CD4-positive, alpha-beta T cell treated with Interleukin-6 for 4 hours (primary cell): Measurements from ENCODE around the gene PDCD1.
"Not testable (repeated sequence)": the region's sequence is repeated elsewhere in the genome, so short reads cannot be mapped to it uniquely, and the experiment has no call there.

Experiments used
- DNase-seq: peaks from one replicate; pipeline ENCODE4 v3.0.0-alpha.2; 2020; ENCODE audit warnings: mixed read lengths

PDCD1 gene

DNA sequence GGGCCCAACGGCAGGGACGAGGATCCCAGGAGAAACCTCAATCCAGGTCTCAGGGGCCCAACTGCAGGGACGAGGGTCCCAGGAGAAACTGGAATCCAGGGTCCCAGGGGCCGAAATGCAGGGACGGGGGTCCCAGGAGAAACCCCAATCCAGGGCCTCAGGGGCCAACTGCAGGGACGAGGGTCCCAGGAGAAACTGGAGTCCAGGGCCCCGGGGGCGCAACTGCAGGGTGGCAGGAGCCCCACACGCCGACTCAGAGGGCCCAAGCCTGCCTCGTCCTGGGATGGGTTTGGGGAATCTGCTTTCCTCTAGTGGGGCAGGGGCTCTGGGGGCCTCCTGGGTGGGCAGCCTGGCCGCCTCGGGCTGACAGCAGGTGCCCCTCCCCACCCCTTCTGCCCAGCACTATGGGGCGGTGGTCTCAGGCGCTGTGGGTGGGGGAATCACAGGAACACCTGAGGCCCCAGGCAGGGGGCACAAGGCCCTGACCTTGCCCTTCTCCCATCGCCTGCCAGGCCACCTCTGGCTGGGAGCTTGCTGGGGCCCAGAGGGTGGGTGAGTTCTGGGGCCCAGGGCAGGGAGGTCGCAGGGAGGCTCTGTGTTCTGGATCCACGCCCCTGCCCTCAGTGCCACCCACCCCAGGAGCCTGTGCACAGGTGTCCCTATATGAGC lies 18.0 kb upstream of the PDCD1 start:
- DNase-seq = no peak

DNA sequence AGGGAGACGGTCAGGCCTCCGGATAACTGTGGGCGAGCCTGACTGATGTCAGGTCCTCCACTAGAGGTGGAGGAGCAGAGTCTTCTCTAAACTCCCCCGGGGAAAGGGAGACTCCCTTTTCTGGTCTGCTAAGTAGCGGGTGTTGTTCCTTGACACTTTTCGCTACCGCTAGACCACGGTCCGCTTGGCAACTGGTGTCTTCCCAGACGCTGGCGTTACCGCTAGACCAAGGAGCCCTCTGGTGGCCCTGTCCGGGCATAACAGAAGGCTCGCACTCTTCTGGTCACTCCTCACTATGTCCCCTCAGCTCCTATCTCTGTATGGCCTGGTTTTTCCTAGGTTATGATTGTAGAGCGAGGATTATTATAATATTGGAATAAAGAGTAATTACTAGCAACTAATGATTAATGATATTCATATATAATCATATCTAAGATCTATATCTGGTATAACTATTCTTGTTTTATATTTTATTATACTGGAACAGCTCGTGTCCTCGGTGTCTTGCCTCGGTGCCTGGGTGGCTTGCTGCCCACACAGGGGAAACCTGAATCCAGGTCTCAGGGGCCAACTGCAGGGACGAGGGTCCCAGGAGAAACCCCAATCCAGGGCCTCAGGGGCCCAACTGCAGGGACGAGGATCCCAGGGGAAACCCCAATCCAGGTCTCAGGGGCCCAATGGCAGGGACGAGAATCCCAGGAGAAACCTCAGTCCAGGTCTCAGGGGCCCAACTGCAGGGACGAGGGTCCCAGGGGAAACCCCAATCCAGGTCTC lies 17.2 kb upstream of the PDCD1 start:
- DNase-seq = not testable (repeated sequence)

DNA sequence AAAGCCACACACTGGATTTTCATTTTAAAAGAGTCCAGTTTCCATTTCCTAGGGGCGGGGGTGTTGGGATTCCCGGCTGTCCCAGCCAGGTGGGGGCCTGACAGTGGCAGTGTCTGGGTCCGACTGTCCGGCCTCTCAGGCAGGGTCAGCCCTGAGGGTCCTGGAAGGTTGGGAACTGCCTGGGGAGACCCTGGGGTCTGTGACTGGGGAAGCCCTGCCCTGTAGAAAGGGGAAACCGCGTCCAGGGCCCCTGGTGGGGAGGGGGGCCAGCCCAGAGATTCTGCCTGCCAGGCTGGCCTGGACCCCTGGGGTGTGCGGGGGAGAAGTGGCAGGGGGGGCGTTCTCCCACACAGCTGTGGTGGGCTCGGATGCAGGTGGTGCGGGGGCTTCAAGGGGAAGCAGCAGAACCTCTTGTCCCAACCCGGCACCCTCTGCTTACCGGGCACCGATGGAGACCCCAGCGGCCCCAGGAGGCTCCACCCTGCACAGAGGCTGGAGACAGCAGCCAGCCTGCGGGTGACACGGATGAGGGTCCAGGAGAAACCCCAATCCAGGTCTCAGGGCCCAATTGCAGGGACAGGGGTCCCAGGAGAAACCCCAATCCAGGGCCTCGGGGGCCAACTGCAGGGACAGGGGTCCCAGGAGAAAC lies 15.7 kb upstream of the PDCD1 start:
- no peak for DNase-seq

DNA sequence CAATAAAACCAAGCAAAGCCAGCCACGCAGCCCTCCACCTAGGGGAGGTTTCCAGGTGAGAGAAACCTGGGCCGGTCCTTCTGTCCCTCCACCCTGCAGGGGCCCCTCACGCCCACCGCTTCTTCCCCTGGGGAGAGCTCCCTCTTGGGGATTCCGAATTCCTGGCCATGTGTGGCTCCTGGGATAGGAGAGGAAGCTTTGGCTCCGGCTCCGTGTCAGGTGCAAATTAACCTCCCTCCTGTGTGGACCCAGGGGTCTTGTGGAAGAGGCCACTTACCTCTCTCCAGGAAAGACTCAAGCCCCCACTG lies 15.1 kb upstream of the PDCD1 start:
- no peak for DNase-seq

DNA sequence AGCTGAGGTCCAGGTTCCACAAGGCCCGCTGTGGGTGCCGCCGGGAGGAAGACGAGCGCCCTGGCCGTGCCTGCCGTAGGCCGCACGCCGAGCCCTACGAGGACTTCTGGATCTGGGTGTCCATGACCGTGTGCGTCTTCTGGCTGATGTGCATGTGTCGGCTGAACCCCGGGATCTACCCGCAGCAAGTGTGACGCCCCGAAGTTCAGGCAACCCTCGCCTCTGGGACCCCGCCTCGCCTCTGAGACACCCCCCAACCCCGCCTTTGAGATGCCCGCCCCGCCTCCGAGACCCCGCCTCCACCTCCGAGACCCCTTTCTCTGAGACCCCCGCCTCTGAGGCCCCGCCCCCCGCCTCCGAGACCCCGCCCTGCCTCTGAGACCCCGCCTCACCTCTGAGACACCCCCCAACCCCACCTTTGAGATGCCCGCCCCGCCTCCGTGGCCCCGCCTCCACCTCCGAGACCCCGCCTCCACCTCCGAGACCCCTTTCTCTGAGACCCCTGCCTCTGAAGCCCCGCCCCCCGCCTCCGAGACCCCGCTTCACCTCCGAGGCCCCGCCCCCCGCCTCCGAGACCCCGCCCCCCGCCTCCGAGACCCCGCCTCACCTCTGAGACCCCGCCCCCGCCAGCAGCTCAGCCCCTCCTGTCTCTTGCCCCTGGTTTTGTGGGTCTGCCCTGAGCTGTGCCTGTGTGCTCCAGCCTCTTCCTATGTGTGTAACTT lies 14.5 kb upstream of the PDCD1 start:
- no peak for DNase-seq

DNA sequence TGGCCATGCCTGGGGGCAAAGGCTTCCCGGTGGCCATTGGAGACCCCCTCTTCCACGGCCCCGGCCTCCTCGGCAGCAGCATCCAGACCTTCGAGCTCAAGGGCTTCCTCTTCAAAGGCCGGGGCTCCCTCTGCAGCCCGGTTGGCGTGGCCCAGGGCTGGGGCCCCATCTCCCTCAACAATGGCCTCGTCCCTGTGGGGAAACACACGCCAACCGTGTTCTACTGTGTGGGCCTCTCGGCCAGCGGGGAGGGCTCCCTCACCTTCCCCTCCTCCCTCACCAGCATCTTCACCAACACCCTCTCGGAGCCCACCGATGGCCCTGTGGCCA lies 13.6 kb upstream of the PDCD1 start:
- no peak for DNase-seq

DNA sequence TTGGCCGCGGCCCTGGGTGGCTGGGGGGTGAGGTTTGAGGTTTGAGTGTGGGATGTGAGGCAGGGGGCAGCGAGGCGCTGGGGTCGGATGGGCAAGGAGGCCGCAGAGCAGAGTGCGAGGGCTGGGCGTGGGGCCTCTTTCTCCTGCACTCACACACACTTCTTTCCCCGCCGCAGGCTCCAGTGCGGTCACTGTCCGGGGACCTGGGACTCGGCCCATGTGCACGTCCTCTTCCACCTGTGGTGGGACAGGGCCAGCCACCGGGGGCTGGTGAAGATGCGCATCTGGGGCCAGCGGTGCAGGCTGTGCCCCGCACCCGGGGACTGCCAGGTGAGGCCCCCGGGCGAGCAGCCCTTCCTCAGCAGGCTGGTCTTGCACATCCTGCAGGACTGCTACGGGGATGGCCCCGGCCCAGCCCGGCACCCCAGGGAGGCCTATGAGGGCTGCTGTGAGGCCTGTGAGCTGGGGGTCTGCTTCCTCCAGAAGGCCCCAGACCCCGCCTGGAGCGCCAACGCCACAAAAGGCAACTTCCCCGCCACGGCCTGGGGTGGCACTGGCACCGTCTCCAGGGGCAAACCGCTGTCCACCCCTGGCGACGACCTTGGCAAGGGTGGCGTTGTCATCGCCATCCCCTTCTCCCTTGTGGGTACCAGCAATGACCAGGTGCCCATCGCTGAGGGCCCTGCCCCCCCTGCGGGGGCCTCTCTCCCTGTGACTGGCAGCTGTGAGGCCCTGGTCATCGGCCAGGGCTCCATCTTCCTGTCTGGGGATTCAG lies 13.0 kb upstream of the PDCD1 start:
- DNase-seq = no peak

DNA sequence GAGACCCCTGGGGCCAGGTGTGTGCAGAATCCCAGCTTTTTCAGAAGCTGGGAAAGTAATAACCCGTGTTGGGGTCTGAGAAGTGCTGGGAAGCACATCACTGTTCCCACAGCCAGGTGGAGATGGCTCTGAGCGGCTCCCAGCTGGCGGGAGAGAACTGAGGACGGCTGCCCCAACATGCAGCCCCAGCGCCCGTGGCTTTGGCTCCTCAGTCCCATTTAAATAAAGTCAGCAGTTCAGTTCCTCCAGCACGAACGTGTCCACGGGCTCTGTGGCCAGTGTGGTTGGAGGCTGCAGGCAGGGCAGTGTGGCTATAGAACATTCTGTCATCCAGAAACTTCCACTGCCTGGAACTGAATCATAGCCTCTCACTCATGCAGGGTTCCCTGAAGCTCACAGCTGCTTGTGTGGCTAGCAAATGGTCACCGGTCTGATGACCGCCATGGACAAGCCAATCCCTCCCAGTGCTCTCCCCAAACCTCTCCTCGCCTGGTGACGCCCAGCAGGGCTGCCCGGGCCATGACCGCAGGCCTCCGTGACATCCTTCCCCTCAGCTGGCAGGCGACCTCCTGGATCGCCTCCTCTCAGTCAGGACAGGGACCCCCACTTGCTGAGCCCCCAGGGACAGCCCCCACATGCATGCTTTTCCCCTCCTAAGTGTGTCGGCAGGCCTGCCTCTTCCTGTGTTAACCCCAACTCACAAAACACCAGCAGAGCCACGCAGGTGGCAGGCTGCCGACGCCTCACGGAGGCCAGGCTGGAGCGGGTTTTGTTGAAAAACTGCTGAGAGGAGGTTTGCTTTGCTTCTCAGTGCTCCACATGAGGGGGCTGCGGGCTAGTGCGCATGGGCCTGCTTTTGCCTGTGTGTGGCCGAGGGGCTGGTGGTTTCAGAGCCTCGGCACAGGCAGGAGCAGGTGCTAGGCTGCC lies 12.2 kb upstream of the PDCD1 start:
- DNase-seq = peak; percentile 36

DNA sequence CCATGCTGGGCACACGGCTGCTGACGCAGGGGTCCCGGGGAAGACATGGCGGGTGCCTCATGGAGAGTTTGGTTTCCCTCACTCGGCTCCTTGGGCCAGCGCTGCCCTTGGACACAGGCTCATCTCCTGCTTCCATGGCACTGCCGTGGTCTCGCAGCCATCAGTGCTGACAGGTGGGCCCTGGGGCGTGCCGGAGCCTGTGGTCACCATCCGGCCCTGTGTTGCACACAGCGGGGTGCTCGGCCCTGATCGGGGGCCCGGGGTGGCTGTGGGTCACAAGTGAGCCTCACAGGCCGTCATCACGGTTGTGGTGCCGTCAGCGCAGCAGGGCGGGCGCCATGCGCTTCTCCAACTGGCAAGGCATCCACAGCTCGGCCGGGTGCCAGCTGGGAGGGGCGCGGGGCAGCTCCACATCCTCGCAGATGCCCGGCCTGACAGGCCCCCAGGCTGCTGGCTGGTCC lies 11.4 kb upstream of the PDCD1 start:
- DNase-seq = no peak

DNA sequence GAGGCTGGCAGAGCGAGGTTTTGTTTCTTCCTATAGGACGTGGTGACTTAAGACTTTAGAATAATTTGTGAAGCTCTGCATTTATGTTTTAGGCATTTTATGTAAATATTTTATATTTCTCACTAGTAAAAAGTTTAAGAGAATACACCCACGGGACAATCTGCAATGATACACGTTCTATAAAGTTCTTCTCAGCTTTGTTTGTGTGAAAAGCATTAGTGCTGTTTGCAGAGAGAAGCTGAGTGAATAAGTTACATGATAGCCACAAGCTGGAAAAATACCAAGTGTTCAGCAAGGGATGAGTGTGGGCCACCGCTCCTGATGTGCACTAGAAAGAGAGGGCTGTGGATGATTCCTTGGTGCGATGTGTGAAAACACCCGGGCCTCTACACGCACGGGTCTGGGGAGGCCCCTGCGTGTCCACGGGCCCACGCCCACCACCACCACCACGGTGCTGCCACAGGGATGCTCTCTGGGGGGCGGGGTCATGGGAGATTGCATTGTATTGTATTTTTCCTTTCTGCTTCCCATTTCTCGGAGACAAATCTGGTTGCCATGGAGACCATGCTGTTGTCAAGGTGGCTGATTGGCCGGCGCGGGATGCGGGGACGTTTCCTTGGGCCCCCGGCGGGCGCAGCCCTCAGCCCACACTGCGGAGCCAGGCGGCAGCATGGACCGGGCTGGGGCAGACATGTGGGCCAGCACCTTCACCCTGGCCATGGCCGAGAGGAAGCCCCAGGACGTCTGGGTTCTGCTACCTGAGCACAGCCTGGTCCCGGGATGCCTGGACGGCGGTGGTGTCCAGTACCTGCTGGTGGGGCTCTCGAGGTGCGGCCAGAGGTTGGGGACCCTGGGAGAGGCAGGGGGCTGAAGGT lies 10.6 kb upstream of the PDCD1 start, which contains the start of gene RTP5:
RTP5 (plus strand) TSS at position 643 of the 875 bp plus-strand sequence; CDS start at position 671, 28 bp downstream.
- peak; percentile 0 for DNase-seq

DNA sequence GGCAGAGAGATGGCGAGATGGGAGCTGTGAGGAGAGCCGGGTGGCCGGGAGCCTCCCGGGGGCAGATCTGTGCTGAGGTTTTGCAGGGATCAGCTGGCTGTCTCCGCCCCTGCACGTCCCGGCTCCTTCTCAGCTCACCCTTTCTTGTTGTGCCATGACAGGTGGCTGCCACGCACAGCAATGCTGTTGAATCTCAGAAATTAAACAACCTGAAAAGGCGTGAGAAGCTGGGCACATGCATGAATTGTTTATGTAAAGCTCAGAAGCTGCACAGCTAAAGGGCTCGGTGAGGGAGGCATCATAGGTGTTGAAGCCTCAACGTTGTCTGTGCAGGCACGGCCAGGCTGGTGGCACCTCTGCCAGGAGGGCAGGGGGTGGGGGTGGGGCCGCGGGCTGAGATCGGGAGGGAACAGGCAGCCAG lies 10.0 kb upstream of the PDCD1 start:
- peak; percentile 48 for DNase-seq

DNA sequence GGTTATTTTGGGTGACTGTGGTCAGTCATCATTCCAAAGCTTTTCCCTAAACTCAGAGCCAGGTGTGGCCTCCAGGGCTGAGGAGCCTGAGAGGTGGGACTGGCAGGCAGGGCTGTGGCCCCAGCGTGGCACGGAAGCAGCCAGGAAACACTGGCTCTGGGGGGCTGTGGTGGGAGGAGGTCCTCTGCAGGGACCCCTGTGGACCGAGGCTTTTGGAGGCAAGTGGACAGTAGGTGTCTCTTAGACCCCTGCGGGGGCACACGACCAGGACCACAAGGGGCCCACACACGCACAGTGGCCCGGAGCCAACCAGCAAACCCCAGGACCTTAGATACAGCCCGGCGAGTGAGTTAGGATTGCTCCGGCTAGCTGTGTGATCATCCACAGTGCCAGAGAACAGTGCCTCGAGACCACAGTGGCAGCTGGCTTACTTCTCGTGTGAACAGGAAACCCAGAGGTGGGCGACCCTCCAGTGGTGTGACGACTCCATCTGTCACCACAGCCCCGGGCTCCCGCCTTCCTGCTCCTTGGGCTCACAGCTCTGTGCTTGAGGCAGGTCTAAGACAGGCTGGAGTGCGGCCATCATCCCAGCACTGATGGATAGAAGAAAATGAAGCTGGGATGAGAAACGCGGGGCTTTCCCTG lies 9.2 kb upstream of the PDCD1 start:
- peak; percentile 59 for DNase-seq

DNA sequence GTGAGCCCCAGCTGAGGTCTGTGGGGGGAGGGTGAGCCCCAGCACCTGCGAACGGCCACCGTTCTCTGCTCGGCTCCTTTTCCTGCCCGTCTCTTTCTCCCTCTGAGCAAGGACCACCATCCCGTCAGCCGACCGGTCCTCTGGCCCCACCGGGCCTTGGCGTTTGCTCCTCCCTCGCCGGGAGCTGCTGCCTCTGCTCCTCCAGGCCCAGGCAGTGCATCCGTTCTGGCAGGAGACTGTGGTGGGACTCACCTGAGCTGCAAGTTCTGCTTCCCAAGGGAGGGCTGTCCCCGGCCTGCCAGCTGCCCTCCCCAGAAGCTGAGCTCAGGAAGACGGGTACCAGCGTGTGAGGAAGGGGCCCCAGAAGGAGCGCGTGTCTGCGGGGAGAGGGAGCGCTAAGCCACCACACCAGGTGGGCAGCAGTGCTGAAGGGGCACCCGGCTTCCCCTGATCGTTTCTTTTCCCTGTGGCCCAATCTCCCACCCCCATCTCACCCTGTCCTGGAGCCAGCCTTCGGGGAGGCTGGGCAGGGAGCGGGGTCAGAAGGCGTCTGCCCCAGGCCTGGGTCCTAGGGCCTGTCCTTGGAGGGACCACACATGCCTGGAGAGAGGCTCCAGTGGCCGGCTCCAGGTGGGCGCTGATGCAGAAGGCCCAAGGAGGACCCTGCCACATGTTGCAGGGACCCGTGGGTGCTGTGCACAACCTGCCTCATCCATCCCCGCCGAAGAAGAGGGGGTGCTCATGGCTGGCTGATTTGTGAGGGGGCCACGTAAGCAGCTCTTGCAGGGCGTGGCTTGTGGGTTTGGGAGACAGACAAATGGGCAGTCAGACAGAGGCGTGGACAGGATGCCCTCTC lies 8.3 kb upstream of the PDCD1 start:
- peak; percentile 4 for DNase-seq

DNA sequence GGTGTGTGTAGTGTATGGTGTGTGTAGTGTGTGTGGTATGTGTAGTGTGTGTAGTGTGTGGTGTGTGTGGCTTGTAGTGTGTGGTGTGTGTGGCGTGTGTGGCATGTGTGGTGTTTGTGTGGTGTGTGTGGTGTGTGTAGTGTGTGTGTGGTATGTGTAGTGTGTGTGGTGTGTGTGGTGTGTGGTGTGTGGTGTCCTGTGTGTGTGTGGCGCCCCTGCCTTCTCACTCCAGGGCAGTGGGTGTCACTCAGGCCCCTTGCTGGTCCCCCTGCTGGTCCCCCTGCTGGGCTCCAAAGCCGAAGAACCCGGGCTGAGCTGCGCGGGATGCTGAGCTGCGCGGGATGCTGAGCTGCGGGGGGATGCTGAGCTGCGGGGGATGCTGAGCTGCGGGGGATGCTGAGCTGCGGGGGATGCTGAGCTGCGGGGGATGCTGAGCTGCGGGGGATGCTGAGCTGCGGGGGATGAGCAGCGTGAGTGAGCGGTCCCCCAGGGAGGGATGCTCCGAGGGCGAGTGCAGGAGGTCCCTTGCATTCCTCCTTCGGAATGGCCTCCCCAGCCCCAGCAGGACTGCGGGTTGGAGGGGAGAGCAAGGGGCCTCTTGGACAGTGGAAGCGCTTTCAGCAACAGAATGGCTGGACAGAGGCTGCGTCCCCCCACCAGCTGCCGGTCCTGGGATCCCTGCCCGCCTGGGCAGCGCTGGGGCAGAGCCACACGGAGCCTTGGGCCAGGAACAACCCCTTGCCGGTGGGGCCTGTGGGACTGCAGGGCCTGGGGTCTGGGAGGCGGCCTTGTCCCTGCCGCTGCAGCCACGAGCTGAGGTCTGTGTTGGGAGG lies 7.5 kb upstream of the PDCD1 start:
- DNase-seq = peak; percentile 1

DNA sequence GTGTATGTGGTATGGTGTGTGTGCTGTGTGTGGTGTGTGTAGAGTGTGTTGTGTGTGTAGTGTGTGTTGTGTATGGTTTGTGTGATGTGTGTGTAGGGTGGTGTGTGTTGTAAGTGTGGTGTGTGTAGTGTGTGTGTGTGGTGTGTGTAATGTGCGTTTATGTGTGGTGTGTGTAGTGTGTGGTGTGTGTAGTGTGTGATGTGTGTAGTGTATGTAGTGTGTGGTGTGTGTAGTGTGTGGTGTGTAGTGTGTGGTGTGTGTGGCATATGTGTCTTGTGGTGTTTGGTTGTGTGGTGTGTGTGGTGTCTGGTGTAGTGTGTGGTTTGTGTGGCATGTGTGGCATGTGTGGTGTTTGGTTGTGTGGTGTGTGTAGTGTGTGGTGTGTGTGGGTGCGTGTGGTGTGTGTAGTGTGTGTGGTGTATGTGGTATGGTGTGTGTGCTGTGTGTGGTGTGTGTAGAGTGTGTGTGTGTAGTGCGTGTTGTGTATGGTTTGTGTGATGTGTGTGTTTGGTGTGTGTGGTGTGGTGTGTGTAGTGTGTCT lies 6.8 kb upstream of the PDCD1 start:
- peak; percentile 0 for DNase-seq

DNA sequence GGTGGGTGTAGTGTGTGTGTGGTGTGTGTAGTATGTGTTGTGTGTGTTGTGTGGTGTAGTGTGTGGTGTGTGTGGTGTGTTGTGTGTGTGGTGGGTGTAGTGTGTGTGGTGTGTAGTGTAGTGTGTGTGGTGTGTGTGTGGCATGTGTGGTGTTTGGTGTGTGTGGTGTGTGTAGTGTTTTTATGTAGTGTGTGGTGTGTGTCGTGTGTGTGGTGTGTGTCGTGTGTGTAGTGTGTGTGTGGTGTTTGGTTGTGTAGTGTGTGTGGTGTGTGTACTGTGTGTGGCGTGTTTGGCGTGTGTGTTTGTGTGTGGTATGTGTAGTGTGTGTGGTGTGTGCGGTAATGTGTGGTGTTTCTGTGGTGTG lies 6.1 kb upstream of the PDCD1 start:
- DNase-seq = peak; percentile 0

DNA sequence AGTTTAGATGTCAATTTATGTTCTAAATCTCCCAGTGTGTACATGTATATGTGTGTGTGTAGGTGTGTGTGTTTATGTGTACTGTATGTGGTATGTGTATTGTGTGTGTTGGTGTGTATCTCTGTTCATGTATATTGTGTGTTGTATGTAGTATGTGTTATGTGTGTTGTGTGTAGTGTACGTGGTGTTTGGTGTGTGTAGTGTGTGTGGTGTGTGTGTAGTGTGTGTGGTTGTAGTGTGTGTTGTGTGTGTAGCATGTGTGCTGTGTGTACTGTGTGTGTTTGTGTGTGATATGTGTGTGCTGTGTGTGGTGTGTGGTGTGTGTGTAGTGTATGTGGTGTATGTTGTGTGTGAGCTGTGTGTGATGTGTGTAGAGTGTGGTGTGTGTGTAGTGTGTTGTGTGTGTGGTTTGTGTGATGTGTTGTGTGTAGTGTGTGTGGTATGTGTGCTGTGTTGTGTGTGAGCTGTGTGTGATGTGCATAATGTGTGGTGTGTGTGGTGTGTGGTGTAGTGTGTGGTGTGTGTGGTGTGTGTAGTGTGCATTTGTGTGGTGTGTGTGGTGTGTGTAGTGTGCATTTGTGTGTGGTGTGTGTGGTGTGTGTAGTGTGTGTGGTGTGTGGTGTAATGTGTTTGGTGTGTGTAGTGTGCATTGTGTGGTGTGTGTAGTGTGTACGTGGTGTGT lies 5.6 kb upstream of the PDCD1 start:
- no peak for DNase-seq
